ENCODE results near the gene NSG1.

Gene NSG1

GRCh38 chr4:4402966-4403365, 16.1 kb downstream of the NSG1 start:
- TF ChIP-seq, protein P1, sequence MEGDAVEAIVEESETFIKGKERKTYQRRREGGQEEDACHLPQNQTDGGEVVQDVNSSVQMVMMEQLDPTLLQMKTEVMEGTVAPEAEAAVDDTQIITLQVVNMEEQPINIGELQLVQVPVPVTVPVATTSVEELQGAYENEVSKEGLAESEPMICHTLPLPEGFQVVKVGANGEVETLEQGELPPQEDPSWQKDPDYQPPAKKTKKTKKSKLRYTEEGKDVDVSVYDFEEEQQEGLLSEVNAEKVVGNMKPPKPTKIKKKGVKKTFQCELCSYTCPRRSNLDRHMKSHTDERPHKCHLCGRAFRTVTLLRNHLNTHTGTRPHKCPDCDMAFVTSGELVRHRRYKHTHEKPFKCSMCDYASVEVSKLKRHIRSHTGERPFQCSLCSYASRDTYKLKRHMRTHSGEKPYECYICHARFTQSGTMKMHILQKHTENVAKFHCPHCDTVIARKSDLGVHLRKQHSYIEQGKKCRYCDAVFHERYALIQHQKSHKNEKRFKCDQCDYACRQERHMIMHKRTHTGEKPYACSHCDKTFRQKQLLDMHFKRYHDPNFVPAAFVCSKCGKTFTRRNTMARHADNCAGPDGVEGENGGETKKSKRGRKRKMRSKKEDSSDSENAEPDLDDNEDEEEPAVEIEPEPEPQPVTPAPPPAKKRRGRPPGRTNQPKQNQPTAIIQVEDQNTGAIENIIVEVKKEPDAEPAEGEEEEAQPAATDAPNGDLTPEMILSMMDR (IDR thresholded peaks at IDR 0.05; ENCODE audit: unreplicated experiment in 3 of 3): no peak
- Mint-ChIP-seq H3K4me3 (no peak overlapping the region), H3K9me3 (peaks cover 11% of the 10 kb centered on the region), H3K4me1 (no peaks in the 10 kb centered on the region), H3K27me3 (ENCODE audit: low read depth) (peaks cover 43% of the 10 kb centered on the region), H3K36me3 (ENCODE audit: low read depth) (no peaks in the 10 kb centered on the region), H3K27ac (no peak overlapping the region)

- H3K9me3 Mint-ChIP-seq: peaks cover 1% of the 10 kb centered on the region
- H3K27ac Mint-ChIP-seq: no peak overlapping the region
- no peak overlapping the region for H3K4me3 Mint-ChIP-seq
- no peaks in the 10 kb centered on the region for H3K36me3 Mint-ChIP-seq (ENCODE audit: low read depth)
- no peaks in the 10 kb centered on the region for H3K4me1 Mint-ChIP-seq
- TF ChIP-seq, protein P1 (IDR thresholded peaks at IDR 0.05; ENCODE audit: unreplicated experiment in 3 of 3): no peak
- peaks cover 30% of the 10 kb centered on the region for H3K27me3 Mint-ChIP-seq (ENCODE audit: low read depth)
Measured at GRCh38 chr4:4405358-4405962, 18.6 kb downstream of the NSG1 start.

DNA sequence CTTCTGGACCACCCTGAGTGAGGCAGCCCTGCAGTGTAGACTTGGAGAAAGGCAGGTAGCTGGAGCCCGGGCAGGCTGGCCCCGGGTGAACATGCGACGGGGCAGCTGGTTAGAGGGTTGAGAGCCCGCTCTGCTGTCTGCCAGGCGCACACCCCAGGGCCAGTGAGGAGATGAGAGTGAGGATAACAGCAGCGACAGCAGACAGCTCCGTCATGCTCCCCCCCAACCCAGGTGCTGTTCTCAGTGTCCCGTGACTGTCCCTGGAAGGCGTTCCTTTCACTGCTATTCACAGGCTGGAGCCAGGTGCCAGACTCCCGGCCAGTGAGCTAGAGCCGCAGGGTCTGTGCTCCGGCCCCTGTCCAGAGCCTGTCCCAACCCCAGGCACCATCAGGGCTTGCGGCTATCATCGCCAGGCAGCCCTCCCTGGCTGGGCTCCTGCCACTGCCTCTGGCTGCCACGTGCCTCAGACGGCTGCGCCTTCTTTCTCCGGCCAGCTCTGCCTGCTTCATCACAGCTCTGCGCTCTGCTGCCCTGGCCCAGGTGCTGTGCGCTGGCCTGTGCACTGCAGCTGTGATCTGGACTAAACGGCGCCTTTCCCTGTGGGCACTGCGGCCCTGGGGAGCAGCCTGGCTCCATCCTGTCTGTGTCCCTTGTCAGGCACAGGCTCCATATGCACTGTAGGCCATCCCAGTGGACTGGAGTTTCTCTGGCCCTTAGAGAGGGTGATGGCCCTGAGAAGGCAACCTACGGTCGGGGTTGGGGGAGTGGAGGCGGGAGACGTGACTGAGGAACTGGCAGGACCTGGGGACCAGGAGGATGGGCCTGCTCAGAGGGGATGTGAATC, 19.8 kb downstream of the NSG1 start:
- Mint-ChIP-seq H3K4me1 (no peaks in the 10 kb centered on the region), H3K27me3 (ENCODE audit: low read depth) (peaks cover 28% of the 10 kb centered on the region), H3K4me3 (no peak overlapping the region), H3K27ac (no peak overlapping the region), H3K36me3 (ENCODE audit: low read depth) (no peaks in the 10 kb centered on the region), H3K9me3 (no peaks in the 10 kb centered on the region)
- TF ChIP-seq, protein P1 (IDR thresholded peaks at IDR 0.05; ENCODE audit: unreplicated experiment in 3 of 3): no peak

GRCh38 chr4:4407299-4408131, 20.6 kb downstream of the NSG1 start:
- no peak overlapping the region for H3K27ac Mint-ChIP-seq
- H3K27me3 Mint-ChIP-seq (ENCODE audit: low read depth): peaks cover 28% of the 10 kb centered on the region
- peaks cover 2% of the 10 kb centered on the region for H3K4me1 Mint-ChIP-seq
- H3K9me3 Mint-ChIP-seq: no peaks in the 10 kb centered on the region
- H3K4me3 Mint-ChIP-seq: no peak overlapping the region
- no peaks in the 10 kb centered on the region for H3K36me3 Mint-ChIP-seq (ENCODE audit: low read depth)
- TF ChIP-seq, protein P1 (IDR thresholded peaks at IDR 0.05; ENCODE audit: unreplicated experiment in 3 of 3): no peak

DNA sequence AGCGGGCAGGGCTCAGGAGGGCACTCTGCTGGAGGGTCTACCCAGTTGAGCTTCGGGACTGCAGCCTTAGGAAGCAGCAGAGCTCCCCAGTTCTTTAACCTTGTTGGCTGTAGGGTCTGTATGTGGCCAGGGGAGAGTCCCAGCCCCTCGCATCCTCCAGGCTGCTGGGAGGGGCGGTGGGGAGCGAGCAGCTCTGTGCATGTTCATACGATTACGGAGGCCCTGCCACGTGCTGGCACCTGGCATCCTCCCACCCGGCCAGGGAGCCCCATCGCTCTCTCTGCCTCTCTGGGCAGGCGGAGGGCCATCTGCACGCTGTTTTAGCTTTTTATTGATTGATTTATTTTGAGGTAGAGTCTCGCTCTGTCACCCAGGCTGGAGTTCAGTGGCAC, 21.2 kb downstream of the NSG1 start:
- Mint-ChIP-seq H3K9me3 (no peaks in the 10 kb centered on the region), H3K27ac (no peak overlapping the region), H3K4me1 (peaks cover 8% of the 10 kb centered on the region), H3K36me3 (ENCODE audit: low read depth) (no peaks in the 10 kb centered on the region), H3K27me3 (ENCODE audit: low read depth) (peaks cover 26% of the 10 kb centered on the region), H3K4me3 (no peak overlapping the region)
- TF ChIP-seq, protein P1 (IDR thresholded peaks at IDR 0.05; ENCODE audit: unreplicated experiment in 3 of 3): no peak

Data from nephron (organoid).